ENCODE results near the gene TXNDC17. TPM values are rescaled to one million over a fixed set of nuclear protein-coding genes. Genes with fewer than 3 reads are reported as not detected.
A peak's percentile ranks its signal among the peaks of the same experiment; 100 is the strongest.

TXNDC17 gene
- total and polyA plus RNA-seq, 9 of the 15 experiments (the other 6 are each of a cell fraction or from before 2014, with no cell fraction given): 108 to 759 (median 179) TPM

DNA sequence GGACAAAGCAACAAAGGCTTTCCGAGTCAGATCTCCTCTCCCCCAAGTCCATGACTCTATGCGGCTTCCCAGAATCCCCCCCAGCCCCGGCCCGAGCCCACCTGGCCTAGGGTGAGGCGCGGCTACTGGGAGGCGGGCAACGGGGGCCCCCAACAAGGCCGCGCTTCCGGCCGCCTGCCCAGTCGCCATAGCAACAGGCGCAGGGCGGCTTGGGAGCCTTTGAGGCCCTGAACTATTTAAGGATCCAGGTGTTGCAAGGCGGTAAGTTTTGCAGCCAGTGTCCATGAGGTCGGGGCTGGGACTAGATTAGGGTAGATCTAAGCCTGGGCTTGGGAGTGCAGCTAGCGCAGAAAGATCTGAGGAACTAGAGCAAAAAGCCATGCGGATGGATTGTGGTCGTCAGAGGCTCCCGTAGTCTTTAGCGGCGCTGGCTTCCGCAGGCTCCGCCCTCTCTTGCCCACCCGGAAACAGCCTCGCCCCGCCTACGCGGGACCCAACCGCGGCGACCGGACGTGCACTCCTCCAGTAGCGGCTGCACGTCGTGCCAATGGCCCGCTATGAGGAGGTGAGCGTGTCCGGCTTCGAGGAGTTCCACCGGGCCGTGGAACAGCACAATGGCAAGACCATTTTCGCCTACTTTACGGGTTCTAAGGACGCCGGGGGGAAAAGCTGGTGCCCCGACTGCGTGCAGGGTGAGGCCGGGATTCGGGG is at the start of gene TXNDC17, which contains the start of gene KIAA0753 (continued):
- TF ChIP-seq DACH1 (IDR thresholded peaks at IDR 0.05; ENCODE audit: partially characterized antibody): no peak
- TF ChIP-seq, protein P1, sequence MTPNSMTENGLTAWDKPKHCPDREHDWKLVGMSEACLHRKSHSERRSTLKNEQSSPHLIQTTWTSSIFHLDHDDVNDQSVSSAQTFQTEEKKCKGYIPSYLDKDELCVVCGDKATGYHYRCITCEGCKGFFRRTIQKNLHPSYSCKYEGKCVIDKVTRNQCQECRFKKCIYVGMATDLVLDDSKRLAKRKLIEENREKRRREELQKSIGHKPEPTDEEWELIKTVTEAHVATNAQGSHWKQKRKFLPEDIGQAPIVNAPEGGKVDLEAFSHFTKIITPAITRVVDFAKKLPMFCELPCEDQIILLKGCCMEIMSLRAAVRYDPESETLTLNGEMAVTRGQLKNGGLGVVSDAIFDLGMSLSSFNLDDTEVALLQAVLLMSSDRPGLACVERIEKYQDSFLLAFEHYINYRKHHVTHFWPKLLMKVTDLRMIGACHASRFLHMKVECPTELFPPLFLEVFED (CRISPR knock-in tag; conservative IDR thresholded peaks at IDR 0.05): no peak
- no peak for TF ChIP-seq BACH1 (tag; IDR thresholded peaks at IDR 0.05)
- TF ChIP-seq, protein P2, sequence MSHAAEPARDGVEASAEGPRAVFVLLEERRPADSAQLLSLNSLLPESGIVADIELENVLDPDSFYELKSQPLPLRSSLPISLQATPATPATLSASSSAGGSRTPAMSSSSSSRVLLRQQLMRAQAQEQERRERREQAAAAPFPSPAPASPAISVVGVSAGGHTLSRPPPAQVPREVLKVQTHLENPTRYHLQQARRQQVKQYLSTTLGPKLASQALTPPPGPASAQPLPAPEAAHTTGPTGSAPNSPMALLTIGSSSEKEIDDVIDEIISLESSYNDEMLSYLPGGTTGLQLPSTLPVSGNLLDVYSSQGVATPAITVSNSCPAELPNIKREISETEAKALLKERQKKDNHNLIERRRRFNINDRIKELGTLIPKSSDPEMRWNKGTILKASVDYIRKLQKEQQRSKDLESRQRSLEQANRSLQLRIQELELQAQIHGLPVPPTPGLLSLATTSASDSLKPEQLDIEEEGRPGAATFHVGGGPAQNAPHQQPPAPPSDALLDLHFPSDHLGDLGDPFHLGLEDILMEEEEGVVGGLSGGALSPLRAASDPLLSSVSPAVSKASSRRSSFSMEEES (CRISPR knock-in tag; IDR thresholded peaks at IDR 0.05): no peak
- TF ChIP-seq ZNF79 (CRISPR knock-in tag; IDR thresholded peaks at IDR 0.05; ENCODE audit: low read depth): no peak
- TF ChIP-seq BRD4 (IDR thresholded peaks at IDR 0.05): no peak
- TF ChIP-seq ZNF165 (CRISPR knock-in tag; IDR thresholded peaks at IDR 0.05; ENCODE audit: borderline replicate concordance): no peak
- TF ChIP-seq, protein P3, sequence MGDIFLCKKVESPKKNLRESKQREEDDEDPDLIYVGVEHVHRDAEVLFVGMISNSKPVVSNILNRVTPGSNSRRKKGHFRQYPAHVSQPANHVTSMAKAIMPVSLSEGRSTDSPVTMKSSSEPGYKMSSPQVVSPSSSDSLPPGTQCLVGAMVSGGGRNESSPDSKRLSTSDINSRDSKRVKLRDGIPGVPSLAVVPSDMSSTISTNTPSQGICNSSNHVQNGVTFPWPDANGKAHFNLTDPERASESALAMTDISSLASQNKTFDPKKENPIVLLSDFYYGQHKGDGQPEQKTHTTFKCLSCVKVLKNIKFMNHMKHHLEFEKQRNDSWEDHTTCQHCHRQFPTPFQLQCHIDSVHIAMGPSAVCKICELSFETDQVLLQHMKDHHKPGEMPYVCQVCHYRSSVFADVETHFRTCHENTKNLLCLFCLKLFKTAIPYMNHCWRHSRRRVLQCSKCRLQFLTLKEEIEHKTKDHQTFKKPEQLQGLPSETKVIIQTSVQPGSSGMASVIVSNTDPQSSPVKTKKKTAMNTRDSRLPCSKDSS (IDR thresholded peaks at IDR 0.05; ENCODE audit: low read depth, partially characterized antibody): no peak
- TF ChIP-seq ZKSCAN3 (CRISPR knock-in tag; IDR thresholded peaks at IDR 0.05): no peak
- peak; percentile 87 for TF ChIP-seq KDM5B (IDR thresholded peaks at IDR 0.05; ENCODE audit: insufficient replicate concordance, low read depth, low read length)
- TF ChIP-seq ZNF217 (CRISPR knock-in tag; IDR thresholded peaks at IDR 0.05): no peak
- no peak for TF ChIP-seq KAT8 (IDR thresholded peaks at IDR 0.05; ENCODE audit: low read depth)
- no peak for TF ChIP-seq TCFL5 (CRISPR knock-in tag; conservative IDR thresholded peaks at IDR 0.05)
- TF ChIP-seq SRSF9 (IDR thresholded peaks at IDR 0.05; ENCODE audit: borderline replicate concordance, low read depth, low read length): no peak
- no peak for TF ChIP-seq ZNF431 (CRISPR knock-in tag; IDR thresholded peaks at IDR 0.05)
- TF ChIP-seq MCM7 (IDR thresholded peaks at IDR 0.05): no peak
- no peak for TF ChIP-seq ZNF408 (CRISPR knock-in tag; IDR thresholded peaks at IDR 0.05; ENCODE audit: low read depth)
- peak; percentile 67; the same call in 1 of the 2 replicates for TF ChIP-seq KLF16 (IDR thresholded peaks at IDR 0.05)
- TF ChIP-seq GTF2F1 (IDR thresholded peaks at IDR 0.05; ENCODE audit: low read depth, low read length): no peak
- TF ChIP-seq, protein P4, sequence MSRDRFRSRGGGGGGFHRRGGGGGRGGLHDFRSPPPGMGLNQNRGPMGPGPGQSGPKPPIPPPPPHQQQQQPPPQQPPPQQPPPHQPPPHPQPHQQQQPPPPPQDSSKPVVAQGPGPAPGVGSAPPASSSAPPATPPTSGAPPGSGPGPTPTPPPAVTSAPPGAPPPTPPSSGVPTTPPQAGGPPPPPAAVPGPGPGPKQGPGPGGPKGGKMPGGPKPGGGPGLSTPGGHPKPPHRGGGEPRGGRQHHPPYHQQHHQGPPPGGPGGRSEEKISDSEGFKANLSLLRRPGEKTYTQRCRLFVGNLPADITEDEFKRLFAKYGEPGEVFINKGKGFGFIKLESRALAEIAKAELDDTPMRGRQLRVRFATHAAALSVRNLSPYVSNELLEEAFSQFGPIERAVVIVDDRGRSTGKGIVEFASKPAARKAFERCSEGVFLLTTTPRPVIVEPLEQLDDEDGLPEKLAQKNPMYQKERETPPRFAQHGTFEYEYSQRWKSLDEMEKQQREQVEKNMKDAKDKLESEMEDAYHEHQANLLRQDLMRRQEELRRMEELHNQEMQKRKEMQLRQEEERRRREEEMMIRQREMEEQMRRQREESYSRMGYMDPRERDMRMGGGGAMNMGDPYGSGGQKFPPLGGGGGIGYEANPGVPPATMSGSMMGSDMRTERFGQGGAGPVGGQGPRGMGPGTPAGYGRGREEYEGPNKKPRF (IDR thresholded peaks at IDR 0.05; ENCODE audit: low read depth, low read length): no peak
- 0 out of 2 replicates have a peak, but pooled peaks have one; percentile 35 for TF ChIP-seq MEF2D (tag; conservative IDR thresholded peaks at IDR 0.05; ENCODE audit: low read depth)
- no peak for TF ChIP-seq ZNF124 (CRISPR knock-in tag; IDR thresholded peaks at IDR 0.05)

Measured in K562 (cell line).